Panc1 (cell line): Measurements from ENCODE around the gene NKX2-2. TPM values are rescaled to one million over a fixed set of nuclear protein-coding genes. Genes with fewer than 3 reads are reported as not detected.

Source experiments
- ATAC-seq: fragments of 200-7000 bp; cut with Tn5 transposase; 2 replicates; pipeline ENCODE4 v1.9.1; 2020; ENCODE audit warnings: mild to moderate bottlenecking, moderate library complexity
- BruUV-seq: library from RNA; stranded (reverse); fragments of 400-500 nt; replicated peaks from 2 replicates; lab custom pipeline; 2021; lab: Mats Ljungman, UMichigan
- CTCF ChIA-PET: fragments of 300-600 bp; sonication (Branson Sonifier 250); formaldehyde crosslinking; loops from one replicate; lab custom pipeline; 2022; ENCODE audit warnings: antibody characterized with exemption; lab: Charles Lee
- POLR2A ChIA-PET: fragments of 300-600 bp; sonication (Branson Sonifier 250); formaldehyde crosslinking; loops from one replicate; lab custom pipeline; 2022; ENCODE audit warnings: antibody characterized with exemption; lab: Charles Lee
- DNase-seq: peaks from one replicate; pipeline ENCODE4 v3.0.0-alpha.2; 2010; ENCODE audit warnings: low read depth, low spot score
- H3K27ac ChIP-seq: 2 replicates; pipeline ENCODE4 v1.5.1; 2011; ENCODE audit warnings: mild to moderate bottlenecking, low read length, inconsistent platforms
- H3K27me3 ChIP-seq: fragments of 200-500 bp; sonication (Bioruptor generic); 2 replicates; pipeline ENCODE4 v1.6.0; 2014; ENCODE audit warnings: low read length, inconsistent platforms; ENCODE audit not compliant: control insufficient read depth, insufficient read depth
- H3K36me3 ChIP-seq: fragments of 200-500 bp; sonication (Bioruptor generic); 2 replicates; pipeline ENCODE4 v1.5.1; 2014; ENCODE audit warnings: inconsistent platforms, mild to moderate bottlenecking, low read length, moderate library complexity; ENCODE audit not compliant: control insufficient read depth, insufficient read depth
- H3K4me1 ChIP-seq: 2 replicates; pipeline ENCODE4 v1.5.1; 2011; ENCODE audit warnings: inconsistent platforms, mild to moderate bottlenecking, low read length, moderate library complexity; ENCODE audit not compliant: control insufficient read depth, insufficient read depth
- H3K4me3 ChIP-seq, 2 experiments: 2 replicates each; pipeline ENCODE4 v1.5.1; 2011 to 2012; ENCODE audit warnings: low read depth in 2 of 2, low read length in 2 of 2, mild to moderate bottlenecking in 2 of 2, inconsistent platforms in 1 of 2, moderate library complexity in 1 of 2
- H3K9me3 ChIP-seq: fragments of 200-500 bp; sonication (Bioruptor generic); 2 replicates; pipeline ENCODE4 v1.5.1; 2014; ENCODE audit warnings: low read depth, mild to moderate bottlenecking, inconsistent platforms, low read length, moderate library complexity; ENCODE audit not compliant: control insufficient read depth, insufficient read depth
- CTCF ChIP-seq: fragments of 450-650 bp; IDR thresholded peaks from 2 replicates; pipeline ENCODE4 v1.5.1; 2017; ENCODE audit warnings: mild to moderate bottlenecking
- POLR2AphosphoS5 ChIP-seq: IDR thresholded peaks from 2 replicates; pipeline ENCODE4 v1.6.1; 2012; ENCODE audit warnings: mild to moderate bottlenecking, low read depth, low read length, moderate library complexity
- REST ChIP-seq, 2 experiments: IDR thresholded peaks; 2 replicates each; pipeline ENCODE4 v1.6.1; 2011 to 2012; ENCODE audit warnings: low read depth in 2 of 2, control low read depth in 1 of 2, low read length in 1 of 2, mild to moderate bottlenecking in 1 of 2, moderate library complexity in 1 of 2; ENCODE audit not compliant: insufficient read depth in 1 of 2
- SIN3A ChIP-seq: IDR thresholded peaks from 2 replicates; pipeline ENCODE4 v1.6.1; 2012; ENCODE audit warnings: low read depth, mild to moderate bottlenecking, low read length, moderate library complexity, borderline replicate concordance; ENCODE audit not compliant: insufficient read depth
- TCF7L2 ChIP-seq: IDR thresholded peaks from 2 replicates; pipeline ENCODE4 v1.6.1; 2011; ENCODE audit warnings: mild to moderate bottlenecking, low read depth, low read length, inconsistent platforms
- in situ Hi-C: cut with HindIII; loops from 2 replicates; pipeline ENCODE4 v1.10.0; 2016; ENCODE audit warnings: low sequenced_read_pairs, low pct_unique_long_range_greater_than_20kb
- intact Hi-C: fragments of 100-400 bp; cut with micrococcal nuclease; formaldehyde crosslinking; loops from one replicate; pipeline ENCODE4 v1.10.0; 2022; ENCODE audit not compliant: unreplicated experiment
- total RNA-seq: library from RNA; stranded (reverse); gene quantifications from one replicate; pipeline ENCODE4 v1.2.1, GENCODE V29; 2021; ENCODE audit not compliant: unreplicated experiment

NKX2-2 gene
- total RNA-seq, 1 experiment from 2014 or later: not detected

GRCh38 chr20:21511850-21512633, 1.8 kb downstream of the NKX2-2 start:
- in situ Hi-C loops: no loop called here
- Histone ChIP-seq H3K4me3 (no peak overlapping the region), H3K4me1 (no peaks in the 10 kb centered on the region; the same call in 1 of the 2 replicates), H3K27ac (no peak overlapping the region), H3K9me3 (no peaks in the 10 kb centered on the region), H3K27me3 (no peaks in the 10 kb centered on the region), H3K36me3 (no peaks in the 10 kb centered on the region)
- no peak for ATAC-seq
- no peak for DNase-seq
- ChIA-PET POLR2A (no interaction called here), CTCF (no interaction called here)
- no TSS peak for BruUV-seq
- intact Hi-C loops: no loop called here
- TF ChIP-seq POLR2AphosphoS5: no peak
- no peak for TF ChIP-seq CTCF
- TF ChIP-seq SIN3A: no peak
- TF ChIP-seq TCF7L2: no peak
- no peak for TF ChIP-seq REST (IDR thresholded peaks at IDR 0.05; ENCODE audit: insufficient read depth in 1 of 2, low read depth in 2 of 2, low read length in 1 of 2)

- Histone ChIP-seq H3K27me3 (no peaks in the 10 kb centered on the region), H3K36me3 (no peaks in the 10 kb centered on the region), H3K4me1 (no peaks in the 10 kb centered on the region; the same call in 1 of the 2 replicates), H3K27ac (no peak overlapping the region), H3K9me3 (no peaks in the 10 kb centered on the region), H3K4me3 (no peak overlapping the region)
- CTCF ChIA-PET: interaction anchor here (0.7 kb wide), 1 partner anchor 386 kb away, joined by 6 read pairs; no protein-coding TSS in a partner anchor
- intact Hi-C loops: no loop called here
- in situ Hi-C loops: no loop called here
- POLR2A ChIA-PET: no interaction called here
- DNase-seq: no peak
- BruUV-seq: no TSS peak
- TF ChIP-seq SIN3A (no peak), CTCF (no peak), TCF7L2 (no peak), REST (IDR thresholded peaks at IDR 0.05; ENCODE audit: insufficient read depth in 1 of 2, low read depth in 2 of 2, low read length in 1 of 2) (no peak)
- no peak for ATAC-seq
These were observed 2.4 kb downstream of the NKX2-2 start for GRCh38 chr20:21511485-21511849.
